HCT116 (cell line): ENCODE measurements around the gene OR2AE1. TPM values are rescaled to one million over a fixed set of nuclear protein-coding genes. Genes with fewer than 3 reads are reported as not detected.

Source experiments
- ATAC-seq: fragments of 200-7000 bp; cut with Tn5 transposase; 2 replicates; pipeline ENCODE4 v1.9.1; 2020; ENCODE audit warnings: mild to moderate bottlenecking, moderate library complexity
- BruUV-seq: library from RNA; stranded (reverse); fragments of 400-500 nt; replicated peaks from 2 replicates; lab custom pipeline; 2021; lab: Mats Ljungman, UMichigan
- CTCF ChIA-PET: fragments of 300-600 bp; sonication (Branson Sonifier 250); formaldehyde crosslinking; loops from one replicate; lab custom pipeline; 2021; ENCODE audit warnings: antibody characterized with exemption; lab: Charles Lee
- POLR2A ChIA-PET: fragments of 300-600, 350-600 bp; sonication (Branson Sonifier 250); formaldehyde crosslinking; loops from one replicate; lab custom pipeline; 2021; ENCODE audit warnings: antibody characterized with exemption; lab: Charles Lee
- RAD21 ChIA-PET, 2 experiments: fragments of 300-600 bp; sonication (Branson Sonifier 250); formaldehyde crosslinking; loops; one replicate each; lab custom pipeline; 2023; ENCODE audit warnings: low total read pairs in 2 of 2; ENCODE audit not compliant: uncharacterized antibody in 2 of 2, unreplicated experiment in 2 of 2, low non-redundant PET in 1 of 2; lab: Charles Lee
- DNase-seq: peaks from one replicate; pipeline ENCODE4 v3.0.0-alpha.2; 2010; ENCODE audit warnings: low read depth, low spot score
- H2AFZ ChIP-seq: fragments of 200-600 bp; shearing (Covaris generic), sonication (generic); 2 replicates; pipeline ENCODE4 v1.6.1; 2017; ENCODE audit warnings: low read depth, mixed run types, mixed read lengths, antibody characterized with exemption, low read length; ENCODE audit not compliant: poor library complexity, severe bottlenecking
- H3K27ac ChIP-seq: 2 replicates; pipeline ENCODE4 v1.5.1; 2012; ENCODE audit warnings: low read depth, low read length
- H3K27me3 ChIP-seq: fragments of 200-600 bp; sonication (generic); 2 replicates; pipeline ENCODE4 v1.6.1; 2016; ENCODE audit warnings: mixed run types, low read length, mixed read lengths; ENCODE audit not compliant: insufficient read depth
- H3K36me3 ChIP-seq, 2 experiments: fragments of 200-500 bp in 1 of 2; fragments of 200-600 bp in 1 of 2; sonication (Bioruptor generic) in 1 of 2; sonication (generic) in 1 of 2; 2 replicates each; pipeline versions ENCODE4 v1.5.1 to v1.6.1; 2014 to 2016; ENCODE audit warnings: low read length in 2 of 2, inconsistent platforms in 1 of 2, mixed read lengths in 1 of 2, mixed run types in 1 of 2; ENCODE audit not compliant: insufficient read depth in 2 of 2, control insufficient read depth in 1 of 2
- H3K4me1 ChIP-seq, 2 experiments: fragments of 200-600 bp in 1 of 2; sonication (generic) in 1 of 2; 2 replicates each; pipeline versions ENCODE4 v1.5.1 to v1.6.1; 2012 to 2017; ENCODE audit warnings: low read length in 2 of 2, inconsistent platforms in 1 of 2, mild to moderate bottlenecking in 1 of 2, mixed read lengths in 1 of 2, mixed run types in 1 of 2, moderate library complexity in 1 of 2; ENCODE audit not compliant: insufficient read depth in 2 of 2, control insufficient read depth in 1 of 2
- H3K4me2 ChIP-seq: fragments of 200-600 bp; sonication (generic); 2 replicates; pipeline ENCODE4 v1.6.1; 2017; ENCODE audit warnings: mixed run types, low read length, mixed read lengths
- H3K4me3 ChIP-seq, 2 experiments: fragments of 200-600 bp in 1 of 2; sonication (generic) in 1 of 2; replicated peaks in 1 of 2; 2 replicates each; pipeline ENCODE4 v1.5.1; 2011 to 2016; ENCODE audit warnings: low read length in 2 of 2, control low read depth in 1 of 2, low read depth in 1 of 2, mild to moderate bottlenecking in 1 of 2, mixed read lengths in 1 of 2, mixed run types in 1 of 2
- H3K79me2 ChIP-seq: fragments of 200-600 bp; sonication (generic); 2 replicates; pipeline ENCODE4 v1.6.1; 2017; ENCODE audit warnings: mild to moderate bottlenecking, mixed run types, low read length, moderate library complexity, mixed read lengths; ENCODE audit not compliant: insufficient read depth
- H3K9ac ChIP-seq: fragments of 200-600 bp; sonication (generic); 2 replicates; pipeline ENCODE4 v1.6.1; 2016; ENCODE audit warnings: low read length, mixed read lengths
- H3K9me2 ChIP-seq: fragments of 200-600 bp; sonication (generic), shearing (Covaris generic); 2 replicates; pipeline ENCODE4 v1.6.1; 2017; ENCODE audit warnings: mixed run types, mild to moderate bottlenecking, moderate library complexity; ENCODE audit not compliant: insufficient read depth
- H3K9me3 ChIP-seq, 2 experiments: fragments of 200-500 bp in 1 of 2; fragments of 200-600 bp in 1 of 2; sonication (Bioruptor generic) in 1 of 2; sonication (generic) in 1 of 2; 2 replicates each; pipeline ENCODE4 v1.6.1; 2014 to 2017; ENCODE audit warnings: low read length in 2 of 2, mixed read lengths in 2 of 2, inconsistent platforms in 1 of 2, low read depth in 1 of 2, mild to moderate bottlenecking in 1 of 2, mixed run types in 1 of 2, moderate library complexity in 1 of 2; ENCODE audit not compliant: control insufficient read depth in 1 of 2, insufficient read depth in 1 of 2
- H4K20me1 ChIP-seq: fragments of 200-600 bp; sonication (generic), shearing (Covaris generic); 2 replicates; pipeline ENCODE4 v1.6.1; 2017; ENCODE audit warnings: mixed run types, mild to moderate bottlenecking, moderate library complexity; ENCODE audit not compliant: insufficient read depth
- CBX3 ChIP-seq: IDR thresholded peaks from 2 replicates; pipeline ENCODE4 v1.6.1; 2012; ENCODE audit warnings: low read depth
- CEBPB ChIP-seq: IDR thresholded peaks from 2 replicates; pipeline ENCODE4 v1.6.1; 2012; ENCODE audit warnings: low read depth
- ELF1 ChIP-seq: IDR thresholded peaks from 2 replicates; pipeline ENCODE4 v1.6.1; 2012; ENCODE audit warnings: low read depth, borderline replicate concordance
- EZH2 ChIP-seq: fragments of 200-600 bp; sonication (generic); IDR thresholded peaks from 2 replicates; pipeline ENCODE4 v1.6.1; 2017; ENCODE audit warnings: antibody characterized with exemption, mixed run types
- FOSL1 ChIP-seq: IDR thresholded peaks from 2 replicates; pipeline ENCODE4 v1.6.1; 2012; ENCODE audit warnings: low read depth
- MAX ChIP-seq: IDR thresholded peaks from 2 replicates; pipeline ENCODE4 v1.6.1; 2012
- POLR2A ChIP-seq: IDR thresholded peaks from 2 replicates; pipeline ENCODE4 v1.7.0; 2011; ENCODE audit warnings: borderline replicate concordance; ENCODE audit not compliant: insufficient read depth, insufficient read length; ENCODE audit errors: extremely low read depth
- POLR2AphosphoS5 ChIP-seq: IDR thresholded peaks from 2 replicates; pipeline ENCODE4 v1.6.1; 2011; ENCODE audit warnings: mild to moderate bottlenecking, low read depth, low read length, moderate library complexity
- REST ChIP-seq: IDR thresholded peaks from 2 replicates; pipeline ENCODE4 v1.6.1; 2012; ENCODE audit warnings: low read depth
- YY1 ChIP-seq: IDR thresholded peaks from 2 replicates; pipeline ENCODE4 v1.6.1; 2011; ENCODE audit warnings: low read length, low read depth, moderate library complexity, mild to moderate bottlenecking; ENCODE audit not compliant: insufficient replicate concordance; ENCODE audit errors: extremely low read depth
- intact Hi-C: fragments of 100-400 bp; cut with micrococcal nuclease; formaldehyde crosslinking; loops from 2 replicates; pipeline ENCODE4 v1.10.0; 2022
- total RNA-seq: library from RNA; stranded (reverse); gene quantifications from one replicate; pipeline ENCODE4 v1.2.1, GENCODE V29; 2021; ENCODE audit not compliant: unreplicated experiment

OR2AE1 gene
- total RNA-seq, 1 experiment from 2014 or later, result not detected

GRCh38 chr7:99834382-99834781 is 42.5 kb downstream of the OR2AE1 start:
- ATAC-seq, result no peak
- H3K4me1 ChIP-seq, result no peaks in the 10 kb centered on the region
- no peak for TF ChIP-seq FOSL1
- TF ChIP-seq EZH2, result no peak
- TF ChIP-seq MAX, result no peak
- no peak for TF ChIP-seq REST
- TF ChIP-seq, all 23 proteins: peak for 0
- POLR2A ChIA-PET, result no interaction called here
- Histone ChIP-seq H3K9me3 (no peaks in the 10 kb centered on the region), H2AFZ (no peak overlapping the region), H3K9ac (no peak overlapping the region), H3K27me3 (peaks cover 2% of the 10 kb centered on the region; the same call in 1 of the 2 replicates), H3K4me3 (no peak overlapping the region), H3K27ac (no peak overlapping the region), H3K9me2 (no peaks in the 10 kb centered on the region), H4K20me1 (no peaks in the 10 kb centered on the region), H3K4me2 (no peak overlapping the region), H3K79me2 (no peaks in the 10 kb centered on the region), H3K36me3 (no peaks in the 10 kb centered on the region)
- RAD21 ChIA-PET, result no interaction called here
- intact Hi-C loops, result loop anchor here (10.0 kb wide), 1 partner anchor 200 kb away; no protein-coding TSS in a partner anchor
- BruUV-seq, result no TSS peak
- CTCF ChIA-PET, result no interaction called here
- DNase-seq, result no peak

DNA sequence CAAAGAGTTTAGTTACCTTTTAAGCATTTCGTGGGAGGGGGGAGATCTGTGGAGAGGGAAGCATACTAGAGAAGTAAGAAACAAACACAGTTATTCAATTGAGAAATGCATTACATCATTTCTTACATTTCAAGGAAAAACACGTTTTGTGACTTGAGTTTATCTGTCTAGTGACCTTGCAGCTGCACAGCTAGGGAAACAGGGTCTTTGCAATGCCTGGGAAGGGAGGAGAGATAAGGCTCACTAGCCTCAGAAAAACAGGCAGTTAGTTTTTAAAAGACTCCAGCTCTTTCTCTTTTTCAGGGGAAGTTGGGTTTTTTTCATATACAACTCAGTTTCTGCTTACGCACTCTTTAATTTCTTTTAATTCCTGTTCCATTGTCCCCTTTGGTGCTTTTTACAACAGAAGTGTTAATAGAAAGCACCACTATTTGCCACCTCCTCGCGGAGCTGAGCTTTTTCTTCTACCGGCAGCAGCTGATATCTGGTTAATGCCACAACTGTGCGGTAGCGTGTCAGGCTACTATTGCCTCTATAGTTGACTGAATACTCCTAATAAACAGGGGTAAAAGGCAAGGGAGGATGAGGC is 43.5 kb downstream of the OR2AE1 start:
- Histone ChIP-seq H2AFZ (no peak overlapping the region), H3K9me2 (no peaks in the 10 kb centered on the region), H3K9ac (no peak overlapping the region), H3K27ac (no peak overlapping the region), H3K4me1 (no peaks in the 10 kb centered on the region), H3K4me3 (no peak overlapping the region), H3K4me2 (no peak overlapping the region), H3K27me3 (no peaks in the 10 kb centered on the region), H3K79me2 (no peaks in the 10 kb centered on the region), H3K9me3 (no peaks in the 10 kb centered on the region), H4K20me1 (no peaks in the 10 kb centered on the region), H3K36me3 (no peaks in the 10 kb centered on the region)
- CTCF ChIA-PET, result no interaction called here
- TF ChIP-seq YY1 (no peak), CEBPB (no peak), POLR2AphosphoS5 (no peak), ELF1 (no peak), POLR2A (no peak), CBX3 (no peak)
- no TSS peak for BruUV-seq
- intact Hi-C loops, result loop anchor here (10.0 kb wide), 1 partner anchor 199 kb away; no protein-coding TSS in a partner anchor
- DNase-seq (no peak), ATAC-seq (no peak)
- POLR2A ChIA-PET, result no interaction called here
- RAD21 ChIA-PET, result no interaction called here
